Right atrium auricular region (tissue), 2 donors: ENCODE results near the gene TOR2A. TPM values are rescaled to one million over a fixed set of nuclear protein-coding genes. Genes with fewer than 3 reads are reported as not detected.
A peak's percentile ranks its signal among the peaks of the same experiment; 100 is the strongest.

Experiments used
- DNase-seq: peaks from one replicate; pipeline ENCODE4 v3.0.0-alpha.2; 2019; ENCODE audit warnings: low spot score
- H3K27ac ChIP-seq, 2 donors: fragments of 200-600 bp; sonication (generic); 1 replicate in 1 of 2; 2 replicates in 1 of 2; pipeline ENCODE4 v1.5.1; 2016 to 2019
- H3K27me3 ChIP-seq, 2 donors: fragments of 200-600 bp; sonication (generic); one replicate each; pipeline versions ENCODE4 v1.5.1 to v1.6.0; 2017 to 2019
- H3K36me3 ChIP-seq: fragments of 200-600 bp; sonication (generic); one replicate; pipeline ENCODE4 v1.5.1; 2016
- H3K4me1 ChIP-seq, 2 donors: fragments of 200-600 bp; sonication (generic); one replicate each; pipeline versions ENCODE4 v1.5.1 to v1.6.0; 2017 to 2019
- H3K4me3 ChIP-seq, 2 donors: fragments of 200-600 bp; sonication (generic); 1 replicate in 1 of 2; 2 replicates in 1 of 2; pipeline ENCODE4 v1.5.1; 2017 to 2019; ENCODE audit warnings: mild to moderate bottlenecking in 1 of 2, moderate library complexity in 1 of 2
- H3K9me3 ChIP-seq, 2 donors: fragments of 200-600 bp; sonication (generic); one replicate each; pipeline ENCODE4 v1.5.1; 2019
- CTCF ChIP-seq, 2 donors: fragments of 200-600 bp; sonication (generic); IDR thresholded peaks; one replicate each; pipeline ENCODE4 v1.5.1; 2019; ENCODE audit warnings: antibody characterized with exemption in 2 of 2
- total RNA-seq, 2 donors: library from RNA; depleted of rRNA; stranded (reverse); fragments of >200 nt; gene quantifications; one replicate each; pipeline ENCODE4 v1.1.0, GENCODE V29; 2016

TOR2A gene
- total RNA-seq, 2 donors from 2014 or later = 3.9 to 7.0 TPM

DNA sequence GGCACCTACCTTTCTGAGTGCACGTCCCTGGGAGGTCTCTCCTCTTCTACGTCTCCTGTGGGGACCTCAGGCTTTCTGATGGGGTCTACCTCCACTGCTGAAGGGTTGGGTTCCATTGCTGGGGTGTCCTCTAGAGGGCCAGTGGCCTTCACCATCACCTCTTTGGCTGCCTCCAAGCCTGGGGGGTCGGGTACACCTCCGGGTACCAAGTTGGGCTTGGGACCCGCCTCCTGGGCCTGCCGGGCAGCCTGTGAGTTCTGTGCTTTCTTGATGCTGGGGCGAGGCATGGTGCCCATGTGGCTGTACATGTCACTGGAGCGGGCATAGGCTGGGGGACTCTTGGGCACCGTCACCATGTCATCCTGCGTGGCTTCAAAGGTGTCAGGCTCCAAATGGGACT, 38.9 kb upstream of the TOR2A start:
- H3K27ac ChIP-seq = no peak overlapping the region
- no peaks in the 10 kb centered on the region for H3K27me3 ChIP-seq
- no peak for DNase-seq
- H3K9me3 ChIP-seq = no peaks in the 10 kb centered on the region
- H3K4me1 ChIP-seq = peaks cover 0 to 27% of the 10 kb centered on the region in 2 donors
- no peak for TF ChIP-seq CTCF (IDR thresholded peaks at IDR 0.05)
- H3K4me3 ChIP-seq = no peak overlapping the region
- H3K36me3 ChIP-seq = no peaks in the 10 kb centered on the region

GRCh38 chr9:127773272-127773671, 38.2 kb upstream of the TOR2A start:
- TF ChIP-seq CTCF (IDR thresholded peaks at IDR 0.05) = no peak
- Histone ChIP-seq H3K4me3 (no peak overlapping the region), H3K27me3 (no peaks in the 10 kb centered on the region), H3K27ac (no peak overlapping the region), H3K9me3 (no peaks in the 10 kb centered on the region), H3K4me1 (peaks cover 0 to 24% of the 10 kb centered on the region in 2 donors), H3K36me3 (no peaks in the 10 kb centered on the region)
- no peak for DNase-seq

DNA sequence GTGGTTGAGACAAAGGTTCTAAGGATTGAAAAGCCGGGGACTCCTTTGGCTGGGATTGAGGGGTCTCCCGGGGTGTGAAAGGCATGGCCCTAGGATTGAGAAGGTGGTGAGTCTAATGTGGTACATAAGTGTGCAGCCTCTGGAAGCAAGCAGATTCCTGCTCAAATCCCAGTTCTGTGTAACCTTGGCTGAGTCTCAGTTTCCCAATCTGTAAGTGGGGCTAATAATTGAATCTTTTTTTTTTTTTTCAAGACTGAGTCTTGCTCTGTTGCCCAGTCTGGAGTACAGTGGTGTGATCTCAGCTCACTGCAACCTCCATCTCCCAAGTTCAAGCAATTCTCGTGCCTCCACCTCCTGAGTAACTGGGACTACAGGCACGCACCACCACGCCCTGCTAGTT, 37.5 kb upstream of the TOR2A start:
- Histone ChIP-seq H3K4me1 (peaks cover 0 to 26% of the 10 kb centered on the region in 2 donors), H3K27ac (no peak overlapping the region), H3K4me3 (no peak overlapping the region), H3K27me3 (no peaks in the 10 kb centered on the region), H3K36me3 (no peaks in the 10 kb centered on the region), H3K9me3 (no peaks in the 10 kb centered on the region)
- DNase-seq = no peak
- no peak for TF ChIP-seq CTCF (IDR thresholded peaks at IDR 0.05)

DNA sequence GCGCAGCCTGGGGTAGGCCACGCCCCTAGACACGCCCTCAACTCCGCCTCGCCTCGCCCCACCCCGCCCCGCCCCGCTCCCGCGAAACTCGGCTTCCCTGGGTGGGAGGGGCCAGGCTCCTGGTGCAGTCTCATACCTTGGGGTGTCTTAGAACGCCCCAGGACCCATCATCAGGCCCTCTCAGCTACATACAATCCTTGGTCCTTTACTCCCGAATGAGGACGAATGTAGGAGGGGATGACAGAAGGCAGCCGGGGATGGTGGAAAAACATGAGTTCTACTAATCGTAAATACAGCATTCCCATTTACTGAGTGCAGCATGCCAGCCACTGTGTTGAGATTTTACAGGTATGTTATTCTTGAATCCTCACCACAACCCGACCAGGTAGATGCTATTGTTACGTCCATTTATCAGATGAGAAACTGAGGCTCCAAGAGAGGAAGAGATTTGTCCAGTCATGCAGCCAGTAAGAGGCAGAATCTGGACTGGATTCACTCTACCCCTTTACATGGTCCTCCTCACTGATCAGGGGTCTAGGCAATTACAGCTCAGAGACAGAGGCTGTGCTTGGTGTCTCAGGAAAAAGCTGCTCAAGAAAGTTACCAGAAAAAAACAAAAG, 36.6 kb upstream of the TOR2A start:
- Histone ChIP-seq H3K4me3 (peak overlapping the region; percentile 9 to 59), H3K27ac (peak overlapping the region in 1 of 2 donors; percentile 41), H3K4me1 (peaks cover 0 to 35% of the 10 kb centered on the region in 2 donors), H3K9me3 (no peaks in the 10 kb centered on the region), H3K36me3 (no peaks in the 10 kb centered on the region), H3K27me3 (no peaks in the 10 kb centered on the region)
- DNase-seq = no peak
- no peak for TF ChIP-seq CTCF (IDR thresholded peaks at IDR 0.05)

- peak overlapping the region; percentile 71 to 83 for H3K27ac ChIP-seq
- no peaks in the 10 kb centered on the region for H3K36me3 ChIP-seq
- TF ChIP-seq CTCF (IDR thresholded peaks at IDR 0.05) = no peak
- H3K4me1 ChIP-seq = peaks cover 0 to 37% of the 10 kb centered on the region in 2 donors
- no peaks in the 10 kb centered on the region for H3K27me3 ChIP-seq
- peak overlapping the region; percentile 55 to 59 for H3K4me3 ChIP-seq
- H3K9me3 ChIP-seq = no peaks in the 10 kb centered on the region
- DNase-seq = peak; percentile 98
These were observed 35.9 kb upstream of the TOR2A start for GRCh38 chr9:127770905-127771569.
